ENCODE results near the gene WFIKKN1. TPM values are rescaled to one million over a fixed set of nuclear protein-coding genes. Genes with fewer than 3 reads are reported as not detected.

The WFIKKN1 gene
- total RNA-seq, 1 donor from 2014 or later = 0.56 TPM

- Mint-ChIP-seq H3K4me1 (ENCODE audit: unreplicated experiment) (peaks cover 4% of the 10 kb centered on the region), H3K27me3 (ENCODE audit: unreplicated experiment) (no peaks in the 10 kb centered on the region), H3K27ac (ENCODE audit: unreplicated experiment) (no peak overlapping the region), H3K9me3 (ENCODE audit: unreplicated experiment) (no peaks in the 10 kb centered on the region), H3K4me3 (ENCODE audit: unreplicated experiment) (no peak overlapping the region), H3K36me3 (ENCODE audit: unreplicated experiment) (peaks cover 4% of the 10 kb centered on the region)
- no peak for TF ChIP-seq CTCF (IDR thresholded peaks at IDR 0.05)
- DNase-seq (ENCODE audit: extremely low spot score, unreplicated experiment) = no peak
These were observed 11.2 kb upstream of the WFIKKN1 start for GRCh38 chr16:619476-620100.

GRCh38 chr16:620700-621525 lies 9.9 kb upstream of the WFIKKN1 start:
- no peaks in the 10 kb centered on the region for H3K27me3 Mint-ChIP-seq (ENCODE audit: unreplicated experiment)
- peaks cover 1% of the 10 kb centered on the region for H3K36me3 Mint-ChIP-seq (ENCODE audit: unreplicated experiment)
- no peak overlapping the region for H3K4me3 Mint-ChIP-seq (ENCODE audit: unreplicated experiment)
- H3K27ac Mint-ChIP-seq (ENCODE audit: unreplicated experiment) = no peak overlapping the region
- TF ChIP-seq CTCF (IDR thresholded peaks at IDR 0.05) = no peak
- H3K4me1 Mint-ChIP-seq (ENCODE audit: unreplicated experiment) = peaks cover 4% of the 10 kb centered on the region
- no peak for DNase-seq (ENCODE audit: extremely low spot score, unreplicated experiment)
- no peaks in the 10 kb centered on the region for H3K9me3 Mint-ChIP-seq (ENCODE audit: unreplicated experiment)

- Mint-ChIP-seq H3K4me3 (ENCODE audit: unreplicated experiment) (no peak overlapping the region), H3K4me1 (ENCODE audit: unreplicated experiment) (peaks cover 8% of the 10 kb centered on the region), H3K36me3 (ENCODE audit: unreplicated experiment) (peaks cover 2% of the 10 kb centered on the region), H3K9me3 (ENCODE audit: unreplicated experiment) (no peaks in the 10 kb centered on the region), H3K27me3 (ENCODE audit: unreplicated experiment) (no peaks in the 10 kb centered on the region), H3K27ac (ENCODE audit: unreplicated experiment) (no peak overlapping the region)
- no peak for DNase-seq (ENCODE audit: extremely low spot score, unreplicated experiment)
- TF ChIP-seq CTCF (IDR thresholded peaks at IDR 0.05) = no peak
These were observed 9.2 kb upstream of the WFIKKN1 start for GRCh38 chr16:621526-622105.

- no peaks in the 10 kb centered on the region for H3K27me3 Mint-ChIP-seq (ENCODE audit: unreplicated experiment)
- H3K4me3 Mint-ChIP-seq (ENCODE audit: unreplicated experiment) = no peak overlapping the region
- H3K27ac Mint-ChIP-seq (ENCODE audit: unreplicated experiment) = no peak overlapping the region
- peaks cover 4% of the 10 kb centered on the region for H3K36me3 Mint-ChIP-seq (ENCODE audit: unreplicated experiment)
- no peak for DNase-seq (ENCODE audit: extremely low spot score, unreplicated experiment)
- TF ChIP-seq CTCF (IDR thresholded peaks at IDR 0.05) = no peak
- peaks cover 20% of the 10 kb centered on the region for H3K4me1 Mint-ChIP-seq (ENCODE audit: unreplicated experiment)
- no peaks in the 10 kb centered on the region for H3K9me3 Mint-ChIP-seq (ENCODE audit: unreplicated experiment)
These were observed 7.9 kb upstream of the WFIKKN1 start for GRCh38 chr16:622920-623280.

- TF ChIP-seq CTCF (IDR thresholded peaks at IDR 0.05) = no peak
- no peaks in the 10 kb centered on the region for H3K9me3 Mint-ChIP-seq (ENCODE audit: unreplicated experiment)
- peaks cover 35% of the 10 kb centered on the region for H3K4me1 Mint-ChIP-seq (ENCODE audit: unreplicated experiment)
- no peaks in the 10 kb centered on the region for H3K27me3 Mint-ChIP-seq (ENCODE audit: unreplicated experiment)
- DNase-seq (ENCODE audit: extremely low spot score, unreplicated experiment) = no peak
- H3K36me3 Mint-ChIP-seq (ENCODE audit: unreplicated experiment) = peaks cover 4% of the 10 kb centered on the region
- no peak overlapping the region for H3K4me3 Mint-ChIP-seq (ENCODE audit: unreplicated experiment)
- H3K27ac Mint-ChIP-seq (ENCODE audit: unreplicated experiment) = no peak overlapping the region
These were observed 6.2 kb upstream of the WFIKKN1 start for GRCh38 chr16:624526-625070.

Data from osteocyte (in vitro differentiated cells).